Measurements from ENCODE around the gene ARHGEF16. TPM values are rescaled to one million over a fixed set of nuclear protein-coding genes. Genes with fewer than 3 reads are reported as not detected.
A peak's percentile ranks its signal among the peaks of the same experiment; 100 is the strongest.

ARHGEF16 gene
- total RNA-seq, 4 donors from 2014 or later, result 8.4 to 24.6 (median 22.4) TPM

DNA sequence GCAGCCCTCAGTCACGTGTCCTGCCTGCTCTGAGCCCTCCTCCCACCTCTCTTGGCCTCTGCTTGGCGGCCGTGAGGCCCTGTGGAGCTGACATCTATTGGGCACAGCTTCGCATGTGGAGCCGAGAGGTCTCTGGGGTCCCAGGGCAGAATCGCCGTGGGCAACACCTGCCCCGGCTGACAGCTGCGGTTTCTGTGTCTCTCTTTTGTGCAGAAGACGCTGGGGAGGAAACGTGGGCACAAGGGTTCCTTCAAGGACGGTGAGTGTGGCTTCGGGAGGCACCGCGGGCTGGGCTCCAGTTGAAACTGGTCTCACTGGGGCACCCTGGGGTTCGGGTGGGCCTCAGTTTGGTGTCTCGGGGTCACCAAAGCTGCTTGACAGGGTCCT, 11.5 kb downstream of the ARHGEF16 start:
- intact Hi-C loops (cut with DNase I), result no loop called here
- peak overlapping the region in 2 of 4 donors; percentile 31 to 68 for H3K27ac ChIP-seq
- no peaks in the 10 kb centered on the region for H3K27me3 ChIP-seq
- no peak overlapping the region for H3K4me3 ChIP-seq
- H3K36me3 ChIP-seq, result peaks cover 0 to 6% (median 0%) of the 10 kb centered on the region in 3 donors
- H3K9me3 ChIP-seq, result no peaks in the 10 kb centered on the region
- H3K4me1 ChIP-seq, result peaks cover 45 to 97% (median 62%) of the 10 kb centered on the region in 3 donors
- TF ChIP-seq POLR2A (IDR thresholded peaks at IDR 0.05), result no peak
- TF ChIP-seq, protein P1, sequence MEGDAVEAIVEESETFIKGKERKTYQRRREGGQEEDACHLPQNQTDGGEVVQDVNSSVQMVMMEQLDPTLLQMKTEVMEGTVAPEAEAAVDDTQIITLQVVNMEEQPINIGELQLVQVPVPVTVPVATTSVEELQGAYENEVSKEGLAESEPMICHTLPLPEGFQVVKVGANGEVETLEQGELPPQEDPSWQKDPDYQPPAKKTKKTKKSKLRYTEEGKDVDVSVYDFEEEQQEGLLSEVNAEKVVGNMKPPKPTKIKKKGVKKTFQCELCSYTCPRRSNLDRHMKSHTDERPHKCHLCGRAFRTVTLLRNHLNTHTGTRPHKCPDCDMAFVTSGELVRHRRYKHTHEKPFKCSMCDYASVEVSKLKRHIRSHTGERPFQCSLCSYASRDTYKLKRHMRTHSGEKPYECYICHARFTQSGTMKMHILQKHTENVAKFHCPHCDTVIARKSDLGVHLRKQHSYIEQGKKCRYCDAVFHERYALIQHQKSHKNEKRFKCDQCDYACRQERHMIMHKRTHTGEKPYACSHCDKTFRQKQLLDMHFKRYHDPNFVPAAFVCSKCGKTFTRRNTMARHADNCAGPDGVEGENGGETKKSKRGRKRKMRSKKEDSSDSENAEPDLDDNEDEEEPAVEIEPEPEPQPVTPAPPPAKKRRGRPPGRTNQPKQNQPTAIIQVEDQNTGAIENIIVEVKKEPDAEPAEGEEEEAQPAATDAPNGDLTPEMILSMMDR (IDR thresholded peaks at IDR 0.05), result no peak
- 61 to 70% methylated on average over 4 to 7 of the region's 17 CpGs for WGBS, 2 donors
- no peak for DNase-seq

DNA sequence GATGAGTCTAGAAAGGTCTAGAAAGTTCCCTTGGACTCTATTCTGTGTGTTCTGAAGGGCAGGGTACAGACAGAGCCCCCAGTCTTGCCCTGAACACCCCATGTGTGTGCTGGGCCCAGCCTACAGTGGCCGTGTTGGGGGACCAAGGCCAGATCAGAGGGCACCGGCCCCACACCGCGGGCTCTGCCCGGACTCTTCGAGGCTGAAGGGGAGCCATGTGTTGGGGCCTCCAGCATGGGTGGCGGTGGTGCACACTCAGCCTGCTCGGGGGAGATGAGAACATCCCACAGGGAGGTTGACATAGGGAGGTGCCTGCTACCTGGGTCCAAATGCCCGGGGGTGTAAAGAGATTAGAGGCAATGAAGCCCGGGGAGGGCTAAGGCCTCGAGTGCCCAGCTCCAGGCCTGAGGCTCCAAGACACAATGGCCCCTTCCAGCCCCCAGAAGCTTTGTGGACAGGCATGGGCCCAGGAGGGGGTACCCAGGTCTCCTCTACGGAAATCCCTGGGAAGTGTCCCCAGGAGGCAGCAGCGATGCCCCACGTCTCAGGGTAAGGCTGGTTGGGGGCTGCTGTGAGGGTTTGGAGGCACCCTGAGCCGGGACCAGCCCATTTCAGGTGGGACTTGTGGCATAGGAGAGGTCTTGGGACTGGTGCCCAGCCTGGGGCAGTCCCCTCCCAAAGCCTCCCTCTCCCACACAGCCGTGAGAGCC, 12.1 kb downstream of the ARHGEF16 start:
- TF ChIP-seq, protein P1 (IDR thresholded peaks at IDR 0.05), result no peak
- no peak for TF ChIP-seq POLR2A (IDR thresholded peaks at IDR 0.05)
- H3K27ac ChIP-seq, result no peak overlapping the region
- peaks cover 45 to 97% (median 63%) of the 10 kb centered on the region in 3 donors for H3K4me1 ChIP-seq
- WGBS, 2 donors, result 42 to 50% methylated on average over 3 to 4 of the region's 16 CpGs
- H3K36me3 ChIP-seq, result peaks cover 0 to 6% (median 0%) of the 10 kb centered on the region in 3 donors
- no peak overlapping the region for H3K4me3 ChIP-seq
- H3K9me3 ChIP-seq, result no peaks in the 10 kb centered on the region
- DNase-seq, result no peak
- no peaks in the 10 kb centered on the region for H3K27me3 ChIP-seq
- intact Hi-C loops (cut with DNase I), result no loop called here

DNA sequence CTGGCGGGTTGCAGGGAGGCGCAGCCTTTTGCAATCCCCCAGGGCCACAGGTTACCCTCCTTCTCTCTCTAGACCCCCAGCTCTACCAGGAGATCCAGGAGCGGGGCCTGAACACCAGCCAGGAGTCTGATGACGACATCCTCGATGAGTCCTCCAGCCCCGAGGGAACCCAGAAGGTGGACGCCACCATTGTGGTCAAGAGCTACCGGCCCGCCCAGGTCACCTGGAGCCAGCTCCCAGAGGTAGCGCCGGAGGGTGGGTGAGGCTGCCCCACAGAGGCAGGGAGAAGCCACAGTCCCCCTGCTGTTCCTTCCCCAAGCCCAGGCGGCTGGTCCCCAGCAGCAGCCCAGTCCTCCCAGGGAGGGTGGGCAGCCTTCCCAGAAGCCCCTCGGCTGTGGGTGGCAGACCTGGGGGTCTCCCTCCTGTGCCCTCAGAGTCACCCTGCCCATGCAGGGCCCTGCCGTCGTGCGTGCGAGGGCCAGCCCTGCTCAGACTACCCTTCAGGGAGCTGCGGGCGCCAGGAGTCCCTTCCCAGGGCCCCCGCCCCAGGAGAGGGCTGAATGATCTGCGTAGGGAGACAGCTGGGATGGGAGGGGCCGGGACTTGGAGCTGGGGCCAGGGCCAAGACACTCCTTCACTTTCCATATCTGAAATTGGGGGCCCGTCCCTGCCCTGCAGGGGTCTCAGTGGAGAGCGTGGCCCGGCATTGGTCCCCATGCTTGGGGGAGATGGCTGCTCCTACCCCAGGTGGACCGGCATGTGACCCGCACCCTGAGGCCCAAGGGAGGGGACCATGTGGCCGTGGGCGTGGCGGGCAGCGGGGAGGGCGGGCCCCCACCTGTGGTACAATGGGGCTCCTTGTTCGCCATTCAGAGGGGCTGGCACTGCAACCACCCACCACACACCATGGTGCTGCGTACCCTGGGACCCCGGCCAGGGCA, 12.9 kb downstream of the ARHGEF16 start:
- Histone ChIP-seq H3K36me3 (peaks cover 0 to 6% (median 0%) of the 10 kb centered on the region in 3 donors), H3K27ac (peak overlapping the region in 1 of 4 donors; percentile 5), H3K4me3 (peak overlapping the region in 1 of 4 donors; percentile 6), H3K4me1 (peaks cover 53 to 97% (median 69%) of the 10 kb centered on the region in 3 donors), H3K9me3 (no peaks in the 10 kb centered on the region), H3K27me3 (no peaks in the 10 kb centered on the region)
- intact Hi-C loops (cut with DNase I), result no loop called here
- TF ChIP-seq, protein P1 (IDR thresholded peaks at IDR 0.05), result no peak
- TF ChIP-seq POLR2A (IDR thresholded peaks at IDR 0.05), result no peak
- DNase-seq, result no peak
- 70% methylated on average over 2 of the region's 35 CpGs; no CpG with 5 or more reads in 1 of the 2 donors for WGBS, 2 donors

GRCh38 chr1:3468236-3469103, 14.0 kb downstream of the ARHGEF16 start:
- 3 to 67% methylated on average over 7 to 12 of the region's 34 CpGs for WGBS, 2 donors
- H3K27ac ChIP-seq, result no peak overlapping the region
- no peaks in the 10 kb centered on the region for H3K27me3 ChIP-seq
- no peaks in the 10 kb centered on the region for H3K36me3 ChIP-seq
- TF ChIP-seq, protein P1 (IDR thresholded peaks at IDR 0.05), result no peak
- no peak for TF ChIP-seq POLR2A (IDR thresholded peaks at IDR 0.05)
- peaks cover 62 to 98% (median 78%) of the 10 kb centered on the region in 3 donors for H3K4me1 ChIP-seq
- intact Hi-C loops (cut with DNase I), result no loop called here
- no peak overlapping the region for H3K4me3 ChIP-seq
- no peak for DNase-seq
- H3K9me3 ChIP-seq, result no peaks in the 10 kb centered on the region

Measured in esophagus squamous epithelium (tissue), 5 donors.